CD4-positive, alpha-beta T cell treated with Interferon alpha-2 for 1 hour (primary cell): Measurements from ENCODE around the gene HLX.

Source experiments
- DNase-seq, 2 donors: peaks; one replicate each; pipeline ENCODE4 v3.0.0-alpha.2; 2020 to 2022

Gene HLX

GRCh38 chr1:220928320-220928719 lies 49.1 kb downstream of the HLX start:
- no peak for DNase-seq

- DNase-seq = no peak
Observed at GRCh38 chr1:220928725-220929300, 49.6 kb downstream of the HLX start.

GRCh38 chr1:220929304-220929703 lies 50.1 kb downstream of the HLX start:
- no peak for DNase-seq
